ENCODE data around the gene CTXND1. TPM values are rescaled to one million over a fixed set of nuclear protein-coding genes. Genes with fewer than 3 reads are reported as not detected.

The CTXND1 gene
- total and polyA plus RNA-seq, 2 experiments from 2014 or later = 0.05 TPM; not detected in 1

DNA sequence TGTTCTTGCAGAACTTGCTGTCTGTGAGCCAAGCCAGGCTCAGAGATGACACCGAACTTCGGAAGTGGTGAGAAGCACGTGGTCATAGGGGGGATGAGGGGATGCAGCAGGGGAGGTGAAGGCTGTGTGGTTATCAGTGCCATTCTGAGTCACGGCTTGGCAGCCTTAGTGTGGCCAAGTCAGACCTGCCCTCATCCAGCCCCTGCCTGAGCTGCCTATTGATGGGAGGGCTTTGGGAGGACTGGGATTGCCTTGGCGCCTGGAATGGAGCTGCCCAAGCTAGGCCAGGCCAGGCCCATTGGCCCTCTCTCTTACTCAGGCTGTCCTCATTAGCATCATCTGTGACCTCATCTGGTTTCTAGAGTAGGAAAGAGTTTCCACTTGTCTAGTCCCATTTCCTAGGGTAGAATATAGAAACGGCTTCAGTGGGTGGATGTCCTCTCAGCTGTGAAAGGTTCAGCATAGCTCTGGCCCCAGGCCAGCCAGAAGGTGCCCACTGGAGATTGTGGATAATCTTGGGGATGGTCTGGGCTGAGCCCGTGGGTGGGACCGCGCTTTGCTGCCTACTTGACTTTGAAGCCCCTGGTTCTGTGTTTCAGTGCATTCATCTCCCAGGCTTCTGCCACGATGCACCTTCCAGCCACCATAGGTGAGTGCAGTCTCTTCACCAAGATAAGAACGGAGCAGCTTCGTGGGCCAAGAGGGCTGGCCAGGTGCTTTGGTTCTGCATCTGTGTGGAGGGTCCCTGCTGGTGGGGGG, 92.0 kb downstream of the CTXND1 start:
- H3K9me3 Mint-ChIP-seq = no peaks in the 10 kb centered on the region; the same call in 2 of the 3 replicates
- H3K4me1 Mint-ChIP-seq = peaks cover 4% of the 10 kb centered on the region
- no peak for DNase-seq (ENCODE audit: low spot score)
- Histone ChIP-seq H3K4me2 (no peak overlapping the region), H3F3A (replicated peaks; ENCODE audit: low read depth) (no peaks in the 10 kb centered on the region), H3K27ac (ENCODE audit: low read depth) (no peak overlapping the region), H3K79me2 (replicated peaks; ENCODE audit: insufficient read depth) (no peaks in the 10 kb centered on the region; the same call in 1 of the 2 replicates), H3K27me3 (ENCODE audit: insufficient read depth) (no peaks in the 10 kb centered on the region), H2AFZ (no peak overlapping the region), H3K36me3 (ENCODE audit: insufficient read depth) (no peaks in the 10 kb centered on the region; the same call in none of the 2 replicates), H3K4me3 (no peak overlapping the region), H3K4me1 (ENCODE audit: insufficient read depth) (no peaks in the 10 kb centered on the region), H3K9me2 (ENCODE audit: insufficient read depth) (no peaks in the 10 kb centered on the region), H4K20me1 (replicated peaks; ENCODE audit: insufficient read depth) (no peaks in the 10 kb centered on the region)
- TF ChIP-seq JUNB (IDR thresholded peaks at IDR 0.05; ENCODE audit: unreplicated experiment) (no peak), POLR2AphosphoS5 (IDR thresholded peaks at IDR 0.05; ENCODE audit: low read depth) (no peak), ZNF462 (CRISPR knock-in tag; IDR thresholded peaks at IDR 0.05) (no peak), ZNF114 (CRISPR knock-in tag; IDR thresholded peaks at IDR 0.05) (no peak), ZNF331 (CRISPR knock-in tag; IDR thresholded peaks at IDR 0.05; ENCODE audit: low read depth) (no peak), STAT1 (IDR thresholded peaks at IDR 0.05; ENCODE audit: unreplicated experiment) (no peak), EZH2 (IDR thresholded peaks at IDR 0.05; ENCODE audit: low read depth, unreplicated experiment) (no peak), REST (IDR thresholded peaks at IDR 0.05; ENCODE audit: unreplicated experiment) (no peak), EZH2phosphoT487 (IDR thresholded peaks at IDR 0.05; ENCODE audit: unreplicated experiment) (no peak), CREB1 (CRISPR knock-in tag; IDR thresholded peaks at IDR 0.05; ENCODE audit: low read depth) (no peak), NANOG (IDR thresholded peaks at IDR 0.05; ENCODE audit: borderline replicate concordance) (no peak)
- TF ChIP-seq, protein P1, sequence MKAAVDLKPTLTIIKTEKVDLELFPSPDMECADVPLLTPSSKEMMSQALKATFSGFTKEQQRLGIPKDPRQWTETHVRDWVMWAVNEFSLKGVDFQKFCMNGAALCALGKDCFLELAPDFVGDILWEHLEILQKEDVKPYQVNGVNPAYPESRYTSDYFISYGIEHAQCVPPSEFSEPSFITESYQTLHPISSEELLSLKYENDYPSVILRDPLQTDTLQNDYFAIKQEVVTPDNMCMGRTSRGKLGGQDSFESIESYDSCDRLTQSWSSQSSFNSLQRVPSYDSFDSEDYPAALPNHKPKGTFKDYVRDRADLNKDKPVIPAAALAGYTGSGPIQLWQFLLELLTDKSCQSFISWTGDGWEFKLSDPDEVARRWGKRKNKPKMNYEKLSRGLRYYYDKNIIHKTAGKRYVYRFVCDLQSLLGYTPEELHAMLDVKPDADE (IDR thresholded peaks at IDR 0.05) = no peak
- TF ChIP-seq, protein P2, sequence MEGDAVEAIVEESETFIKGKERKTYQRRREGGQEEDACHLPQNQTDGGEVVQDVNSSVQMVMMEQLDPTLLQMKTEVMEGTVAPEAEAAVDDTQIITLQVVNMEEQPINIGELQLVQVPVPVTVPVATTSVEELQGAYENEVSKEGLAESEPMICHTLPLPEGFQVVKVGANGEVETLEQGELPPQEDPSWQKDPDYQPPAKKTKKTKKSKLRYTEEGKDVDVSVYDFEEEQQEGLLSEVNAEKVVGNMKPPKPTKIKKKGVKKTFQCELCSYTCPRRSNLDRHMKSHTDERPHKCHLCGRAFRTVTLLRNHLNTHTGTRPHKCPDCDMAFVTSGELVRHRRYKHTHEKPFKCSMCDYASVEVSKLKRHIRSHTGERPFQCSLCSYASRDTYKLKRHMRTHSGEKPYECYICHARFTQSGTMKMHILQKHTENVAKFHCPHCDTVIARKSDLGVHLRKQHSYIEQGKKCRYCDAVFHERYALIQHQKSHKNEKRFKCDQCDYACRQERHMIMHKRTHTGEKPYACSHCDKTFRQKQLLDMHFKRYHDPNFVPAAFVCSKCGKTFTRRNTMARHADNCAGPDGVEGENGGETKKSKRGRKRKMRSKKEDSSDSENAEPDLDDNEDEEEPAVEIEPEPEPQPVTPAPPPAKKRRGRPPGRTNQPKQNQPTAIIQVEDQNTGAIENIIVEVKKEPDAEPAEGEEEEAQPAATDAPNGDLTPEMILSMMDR (conservative IDR thresholded peaks at IDR 0.05; ENCODE audit: low read depth in 2 of 2) = no peak
- ATAC-seq = no peak
- no peak overlapping the region; the same call in 1 of the 2 replicates for H3K27ac Mint-ChIP-seq
- no peak overlapping the region for H3K4me3 Mint-ChIP-seq
- H3K27me3 Mint-ChIP-seq (ENCODE audit: insufficient read depth, low read depth, poor library complexity) = peaks cover 10% of the 10 kb centered on the region
- peaks cover 27% of the 10 kb centered on the region for H3K36me3 Mint-ChIP-seq (ENCODE audit: low read depth)

Data from GM23338 (cell line).